Activated CD4-positive, alpha-beta T cell treated with anti-CD3 and anti-CD28 coated beads, Interleukin-2, amount 50 U/mL, for 1 hour (primary cell): ENCODE measurements around the gene BICC1.

Source experiments
- DNase-seq: peaks from one replicate; pipeline ENCODE4 v3.0.0-alpha.2; 2020

Gene BICC1

GRCh38 chr10:58754469-58755339 is 242.0 kb downstream of the BICC1 start:
- DNase-seq: no peak

DNA sequence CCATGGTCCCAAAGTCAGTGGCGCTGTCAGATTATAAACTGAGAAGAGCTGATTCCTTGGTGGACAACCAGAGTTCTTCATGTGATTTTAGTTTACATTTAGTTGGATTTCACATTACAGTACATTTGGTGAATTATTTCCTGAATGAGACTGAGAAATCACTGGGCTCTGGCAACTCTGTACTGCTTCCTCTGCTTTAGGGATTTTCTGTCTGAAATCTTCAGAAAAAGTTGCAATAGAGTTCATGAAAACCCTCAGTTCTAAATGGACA is 242.6 kb downstream of the BICC1 start:
- no peak for DNase-seq

DNA sequence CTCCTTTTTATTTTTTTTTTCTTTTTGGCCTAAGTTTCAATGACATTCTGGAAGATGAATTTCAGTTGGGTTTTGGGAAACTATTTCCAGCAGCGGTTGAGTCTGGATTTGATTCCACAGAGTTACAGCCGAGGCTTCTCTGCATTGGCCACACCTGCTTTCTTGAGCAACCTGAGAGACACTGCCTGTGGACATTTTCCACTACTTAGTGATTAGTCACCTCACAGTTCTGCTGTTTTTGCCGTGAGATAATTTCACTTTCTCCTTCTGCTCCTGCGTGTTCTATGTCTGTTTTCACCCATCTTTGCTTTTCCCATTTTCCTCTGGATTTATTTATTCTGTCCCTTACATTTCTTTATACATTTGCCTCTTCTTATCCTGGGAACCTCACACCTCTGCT is 243.0 kb downstream of the BICC1 start:
- no peak for DNase-seq

DNA sequence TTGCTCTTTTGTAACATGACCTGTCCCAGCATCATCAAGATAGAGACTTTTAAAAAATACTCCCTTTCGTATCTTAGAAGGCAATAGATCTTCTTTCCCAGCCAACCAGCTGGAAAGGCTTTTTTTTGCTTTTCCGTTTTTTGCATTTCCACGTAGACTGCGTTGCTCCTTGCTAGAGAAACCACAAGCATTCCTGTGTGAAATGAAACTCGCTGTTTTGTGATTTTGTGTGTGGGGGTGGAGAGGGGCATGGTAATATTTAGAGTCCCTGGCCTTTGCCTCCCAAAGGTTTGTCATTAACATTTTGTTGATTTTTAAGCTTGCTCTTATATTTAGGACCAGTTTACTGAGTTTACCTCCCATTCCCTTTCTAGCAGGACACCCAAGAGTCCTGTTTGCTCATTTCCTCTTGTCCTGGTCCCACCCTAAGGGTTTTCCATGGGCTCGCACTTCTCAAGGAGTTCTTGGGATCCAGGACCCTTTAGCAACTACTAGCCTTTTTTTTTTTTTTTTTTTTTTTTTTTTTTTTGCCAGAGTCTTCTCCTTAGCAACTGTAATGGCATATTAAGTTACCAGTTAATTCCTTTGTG is 243.6 kb downstream of the BICC1 start:
- no peak for DNase-seq

DNA sequence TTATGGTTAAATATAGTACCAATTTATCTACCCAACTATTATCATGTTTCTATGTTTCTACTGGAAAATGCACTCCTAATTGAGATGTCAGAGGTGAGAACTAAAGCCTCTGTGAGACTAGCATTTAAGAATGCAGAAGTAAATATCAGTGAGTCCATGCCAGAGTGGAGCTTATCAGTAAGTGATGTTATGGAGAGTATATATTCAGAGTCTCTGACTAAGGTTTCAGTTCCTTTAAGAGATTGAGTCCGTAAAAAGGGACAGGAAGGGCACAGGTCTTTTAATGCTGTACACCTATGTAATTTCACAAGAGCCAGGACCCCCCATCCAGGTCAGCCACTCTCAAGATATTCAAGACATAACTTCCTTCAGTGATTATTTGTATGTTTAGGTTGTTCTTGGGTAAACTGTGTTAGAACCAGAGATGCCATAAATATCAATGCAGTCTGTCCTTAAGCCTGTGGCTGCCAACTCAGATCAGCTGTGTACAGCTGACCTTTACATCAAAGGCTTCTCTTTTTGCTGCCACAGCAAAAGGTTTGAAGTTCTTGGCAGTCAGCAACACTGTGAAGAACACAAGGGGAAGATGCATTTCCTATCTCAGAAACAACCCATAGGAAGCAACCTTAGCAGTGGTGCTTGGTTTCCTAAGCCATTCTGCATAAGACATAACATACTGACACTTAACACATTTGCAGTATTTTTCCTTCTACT is 244.8 kb downstream of the BICC1 start:
- no peak for DNase-seq

- DNase-seq: no peak
These were observed 245.6 kb downstream of the BICC1 start for GRCh38 chr10:58758321-58758720.

GRCh38 chr10:58764087-58764747 is 251.5 kb downstream of the BICC1 start:
- no peak for DNase-seq

- no peak for DNase-seq
These were observed 253.2 kb downstream of the BICC1 start for GRCh38 chr10:58765910-58766309.

GRCh38 chr10:58767652-58768051 is 255.0 kb downstream of the BICC1 start:
- no peak for DNase-seq

DNA sequence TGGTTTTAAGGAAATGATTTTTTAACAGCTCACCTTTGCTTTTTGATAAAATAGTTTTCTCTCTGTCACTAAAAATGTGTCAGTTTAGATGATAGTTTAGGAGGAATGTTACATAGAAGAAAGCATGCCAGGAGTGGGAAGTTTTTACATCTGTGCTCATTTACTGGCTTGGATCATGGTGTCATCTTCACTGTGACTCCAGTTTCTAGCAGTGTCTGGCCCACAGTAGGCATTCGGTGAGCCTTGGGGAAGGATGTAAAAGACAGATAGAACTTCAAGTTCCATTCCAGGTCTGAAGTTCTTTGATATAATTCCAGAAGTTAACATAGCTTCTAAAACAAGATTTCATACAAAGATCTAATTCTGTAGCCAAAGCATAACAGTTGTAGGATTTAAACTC is 259.2 kb downstream of the BICC1 start:
- DNase-seq: no peak

DNA sequence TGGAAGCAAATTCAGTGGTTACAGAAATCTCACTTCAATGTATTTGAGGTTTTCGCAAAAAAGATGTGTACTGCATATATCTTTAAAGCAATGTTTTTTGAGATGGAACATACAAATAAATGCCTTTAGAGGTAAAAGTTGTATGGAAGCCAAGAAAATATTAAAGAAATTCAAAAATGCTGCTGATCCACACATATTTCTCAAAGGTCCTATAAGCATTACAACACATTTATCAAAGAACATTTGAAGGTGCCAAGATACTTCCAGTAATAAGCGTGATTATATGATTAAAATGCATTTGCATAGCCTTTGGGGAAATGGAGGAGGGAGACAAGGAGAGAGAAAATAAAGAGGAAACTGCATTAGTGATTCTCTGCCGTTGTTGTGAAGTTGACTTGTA is 260.1 kb downstream of the BICC1 start:
- no peak for DNase-seq

DNA sequence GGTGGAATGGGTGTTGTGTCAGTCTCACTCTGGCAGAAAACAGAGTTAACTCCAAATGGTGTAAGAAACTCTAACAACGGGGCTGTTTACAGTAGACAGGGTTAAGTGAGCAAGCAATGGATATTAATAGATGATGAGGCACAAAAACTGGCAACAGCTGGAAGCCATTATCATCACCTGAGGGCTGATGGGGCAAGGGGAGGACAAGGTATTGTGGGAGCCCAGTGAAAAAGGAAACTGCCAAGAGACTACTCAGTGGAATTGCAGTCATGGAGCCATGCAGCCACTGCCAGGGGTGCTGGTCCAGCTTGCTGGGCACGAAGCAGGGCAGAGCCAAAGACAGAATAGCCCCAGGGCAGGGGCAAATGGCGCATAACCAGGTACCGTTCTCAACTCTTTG is 260.7 kb downstream of the BICC1 start:
- DNase-seq: no peak

GRCh38 chr10:58773944-58774343 is 261.3 kb downstream of the BICC1 start:
- no peak for DNase-seq

GRCh38 chr10:58775960-58776567 is 263.4 kb downstream of the BICC1 start:
- DNase-seq: no peak

- DNase-seq: no peak
These were observed 264.1 kb downstream of the BICC1 start for GRCh38 chr10:58776568-58777318.

- DNase-seq: no peak
These were observed 266.3 kb downstream of the BICC1 start for GRCh38 chr10:58778966-58779365.

GRCh38 chr10:58779594-58779993 is 266.9 kb downstream of the BICC1 start:
- no peak for DNase-seq

GRCh38 chr10:58780476-58780875 is 267.8 kb downstream of the BICC1 start:
- DNase-seq: no peak

- DNase-seq: no peak
These were observed 269.3 kb downstream of the BICC1 start for GRCh38 chr10:58781873-58782488.

DNA sequence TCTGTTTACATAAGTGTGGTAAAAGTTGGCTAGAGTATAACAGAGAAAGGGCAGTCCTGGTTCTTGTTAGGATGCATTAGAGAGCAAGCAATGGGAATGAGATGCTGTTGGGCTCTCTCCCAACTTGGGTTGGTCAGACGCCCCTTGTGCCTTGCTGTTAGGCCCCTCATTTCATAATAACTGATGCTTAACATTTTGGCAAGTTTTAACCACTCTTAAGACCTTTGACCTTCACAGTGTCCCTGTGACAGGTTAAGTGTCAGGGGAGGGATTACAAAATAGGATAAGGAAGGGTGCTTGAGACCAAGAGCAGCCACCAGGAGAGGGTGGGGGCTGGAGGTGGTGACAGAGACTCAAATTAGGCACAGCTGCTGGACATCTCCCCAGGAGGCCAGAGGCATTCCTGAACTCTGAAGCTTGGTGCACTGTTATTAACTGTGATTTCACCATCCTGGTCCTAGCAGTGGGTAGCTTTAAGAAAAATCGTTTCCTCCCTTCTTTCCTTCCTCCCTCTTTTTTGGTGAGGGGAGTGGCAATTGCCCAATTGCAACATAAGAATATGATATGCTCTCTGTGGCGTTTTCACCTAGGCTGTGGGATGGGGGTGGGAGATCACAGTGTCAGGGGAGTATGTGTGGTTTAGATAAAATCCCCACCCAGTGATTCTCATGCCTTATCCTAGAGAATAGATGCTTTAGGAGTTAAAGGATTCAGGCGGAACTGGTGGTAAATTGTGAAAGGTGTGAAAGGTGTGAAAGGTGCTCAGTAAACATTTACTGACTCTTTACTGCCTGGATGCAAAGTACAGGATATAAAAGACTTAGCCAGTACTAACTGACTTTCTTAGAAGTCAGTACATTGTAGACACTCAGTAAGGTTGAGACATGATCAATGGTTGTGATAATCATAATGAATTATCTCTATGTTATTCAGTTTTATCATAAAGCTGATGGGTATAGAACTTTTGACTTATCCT is 270.5 kb downstream of the BICC1 start:
- no peak for DNase-seq

GRCh38 chr10:58784361-58784760 is 271.7 kb downstream of the BICC1 start:
- DNase-seq: no peak
